ENCODE results near the gene ESR2. TPM values are rescaled to one million over a fixed set of nuclear protein-coding genes. Genes with fewer than 3 reads are reported as not detected.
A peak's percentile ranks its signal among the peaks of the same experiment; 100 is the strongest.

The ESR2 gene
- total RNA-seq, 2 experiments from 2014 or later = 0.26 to 0.32 TPM

DNA sequence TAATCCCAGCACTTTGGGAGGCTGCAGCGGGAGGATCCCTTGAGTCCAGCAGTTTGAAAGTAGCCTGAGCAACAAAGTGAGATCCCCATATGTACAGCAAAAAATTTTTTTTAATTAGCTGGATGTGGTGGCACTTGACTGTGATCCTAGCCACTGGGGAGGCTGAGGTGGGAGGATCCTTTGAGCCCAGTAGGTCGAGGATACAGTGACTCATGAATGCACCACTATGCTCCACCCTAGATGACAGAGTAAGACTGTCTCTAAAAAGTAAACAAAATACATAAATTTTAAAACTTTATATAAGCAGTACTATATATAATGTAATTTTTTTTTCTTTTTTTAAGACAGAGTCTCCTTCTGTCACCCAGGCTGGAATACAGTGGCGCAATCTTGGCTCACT, 115.4 kb downstream of the ESR2 start:
- CTCF ChIA-PET = interaction anchor here (0.6 kb wide), 1 partner anchor 610 kb away, joined by 3 read pairs; no protein-coding TSS in a partner anchor
- Mint-ChIP-seq H3K36me3 (ENCODE audit: low read depth) (peaks cover 25% of the 10 kb centered on the region), H3K4me3 (no peak overlapping the region), H3K27me3 (no peaks in the 10 kb centered on the region), H3K4me1 (peaks cover 26% of the 10 kb centered on the region), H3K9me3 (ENCODE audit: low read depth) (no peaks in the 10 kb centered on the region), H3K27ac (no peak overlapping the region)
- POLR2A ChIA-PET = no interaction called here
- DNase-seq (no peak), ATAC-seq (peak; percentile 59)
- intact Hi-C loops (cut with DNase I, micrococcal nuclease) = no loop called here

- Mint-ChIP-seq H3K9me3 (ENCODE audit: low read depth) (no peaks in the 10 kb centered on the region), H3K4me1 (peaks cover 26% of the 10 kb centered on the region), H3K27ac (peak overlapping the region; percentile 87), H3K36me3 (ENCODE audit: low read depth) (peaks cover 18% of the 10 kb centered on the region), H3K27me3 (no peaks in the 10 kb centered on the region), H3K4me3 (no peak overlapping the region)
- DNase-seq (no peak), ATAC-seq (peak; percentile 70)
- ChIA-PET CTCF (no interaction called here), POLR2A (no interaction called here)
- intact Hi-C loops (cut with DNase I, micrococcal nuclease) = no loop called here
Measured at GRCh38 chr14:64176330-64176729, 117.8 kb downstream of the ESR2 start.

DNA sequence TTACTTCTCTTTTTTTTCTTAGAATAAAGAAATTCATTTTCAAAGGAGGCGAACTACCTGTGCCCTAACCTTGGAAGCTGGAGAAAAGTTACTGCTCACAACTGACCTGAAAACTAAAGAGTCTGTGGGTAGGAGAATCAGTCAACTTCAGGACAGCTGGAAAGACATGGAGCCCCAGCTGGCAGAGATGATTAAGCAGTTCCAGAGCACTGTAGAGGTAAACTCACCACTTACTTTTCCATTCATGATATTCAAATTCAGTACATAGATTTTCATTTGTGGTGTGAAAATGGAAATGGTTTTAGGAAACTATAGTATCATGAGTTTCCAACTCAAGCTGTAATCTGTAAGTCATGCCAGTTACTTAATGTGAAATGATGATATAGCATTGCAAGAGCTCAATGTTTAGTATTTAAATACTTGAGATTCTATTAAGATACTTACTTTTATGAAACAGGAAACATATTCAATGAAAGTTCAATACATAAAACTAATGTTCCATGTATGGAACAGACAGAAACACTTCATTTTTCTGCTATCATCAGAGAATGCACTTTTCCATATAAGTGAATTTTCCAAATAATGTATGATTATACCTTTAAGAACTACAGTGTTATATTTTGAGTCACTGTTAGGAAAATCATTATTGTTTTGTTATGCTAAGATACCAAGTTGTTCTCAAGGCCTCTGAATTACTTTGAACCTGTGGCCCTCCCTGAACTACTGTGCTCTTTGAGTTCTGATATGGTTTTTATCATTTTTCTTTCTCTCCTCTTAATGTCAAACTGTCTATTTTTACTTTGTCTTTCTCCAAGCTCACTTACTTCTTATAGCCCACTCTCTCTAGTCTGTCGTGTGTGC, 119.0 kb downstream of the ESR2 start:
- POLR2A ChIA-PET = interaction anchor here (0.6 kb wide), 2 partner anchors 92 to 162 kb away, joined by 3 read pairs; no protein-coding TSS in a partner anchor
- intact Hi-C loops (cut with DNase I, micrococcal nuclease) = no loop called here

GRCh38 chr14:64170181-64170580, 124.0 kb downstream of the ESR2 start:
- DNase-seq (no peak), ATAC-seq (no peak)
- POLR2A ChIA-PET = no interaction called here
- Mint-ChIP-seq H3K27ac (no peak overlapping the region), H3K4me1 (peaks cover 7% of the 10 kb centered on the region), H3K4me3 (no peak overlapping the region), H3K36me3 (ENCODE audit: low read depth) (peaks cover 9% of the 10 kb centered on the region), H3K9me3 (ENCODE audit: low read depth) (no peaks in the 10 kb centered on the region), H3K27me3 (no peaks in the 10 kb centered on the region)
- CTCF ChIA-PET = interaction anchor here (1.1 kb wide), 1 partner anchor 10 kb away, joined by 4 read pairs; no protein-coding TSS in a partner anchor
- intact Hi-C loops (cut with DNase I, micrococcal nuclease) = no loop called here

More for the DNA sequence above, 119.0 kb downstream of the ESR2 start:
- Mint-ChIP-seq H3K27me3 (no peaks in the 10 kb centered on the region), H3K4me1 (peaks cover 26% of the 10 kb centered on the region), H3K36me3 (ENCODE audit: low read depth) (peaks cover 14% of the 10 kb centered on the region), H3K27ac (peak overlapping the region; percentile 33), H3K9me3 (ENCODE audit: low read depth) (no peaks in the 10 kb centered on the region), H3K4me3 (no peak overlapping the region)
- ATAC-seq (peak; percentile 76), DNase-seq (peak; percentile 41)
- CTCF ChIA-PET = interaction anchor here (1.5 kb wide), 1 partner anchor 129 kb away, joined by 11 read pairs; no protein-coding TSS in a partner anchor

DNA sequence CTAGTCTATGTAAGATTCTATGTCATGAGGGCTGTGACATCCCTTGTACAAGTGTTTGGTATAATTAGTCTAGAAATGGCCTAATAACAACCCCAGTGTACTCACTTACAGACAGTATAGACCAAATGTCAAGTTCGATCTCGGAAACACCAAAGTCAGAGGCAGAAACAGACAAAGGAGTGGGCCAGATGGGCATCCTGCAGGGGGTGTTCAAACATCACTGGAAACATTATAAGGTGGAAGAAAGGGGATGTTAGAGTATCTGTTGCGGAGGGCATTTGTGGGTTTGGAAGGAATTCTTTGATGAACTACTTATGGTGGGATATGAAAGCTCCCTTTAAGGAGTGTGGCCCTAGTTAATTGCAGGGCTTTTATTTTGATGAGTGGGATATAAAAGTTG, 134.6 kb downstream of the ESR2 start:
- H3K36me3 Mint-ChIP-seq (ENCODE audit: low read depth) = peaks cover 7% of the 10 kb centered on the region
- H3K4me3 Mint-ChIP-seq = no peak overlapping the region
- no peak for ATAC-seq
- no peaks in the 10 kb centered on the region for H3K27me3 Mint-ChIP-seq
- H3K9me3 Mint-ChIP-seq (ENCODE audit: low read depth) = no peaks in the 10 kb centered on the region
- POLR2A ChIA-PET = no interaction called here
- no peaks in the 10 kb centered on the region for H3K4me1 Mint-ChIP-seq
- H3K27ac Mint-ChIP-seq = no peak overlapping the region
- CTCF ChIA-PET = interaction anchor here (1.2 kb wide), 1 partner anchor 10 kb away, joined by 4 read pairs; no protein-coding TSS in a partner anchor
- intact Hi-C loops (cut with DNase I, micrococcal nuclease) = no loop called here
- DNase-seq = no peak

- ChIA-PET CTCF (no interaction called here), POLR2A (no interaction called here)
- intact Hi-C loops (cut with DNase I, micrococcal nuclease) = no loop called here
- Mint-ChIP-seq H3K27ac (no peak overlapping the region), H3K4me3 (no peak overlapping the region), H3K9me3 (ENCODE audit: low read depth) (no peaks in the 10 kb centered on the region), H3K4me1 (no peaks in the 10 kb centered on the region), H3K36me3 (ENCODE audit: low read depth) (peaks cover 5% of the 10 kb centered on the region), H3K27me3 (no peaks in the 10 kb centered on the region)
- DNase-seq = no peak
- no peak for ATAC-seq
Measured at GRCh38 chr14:64158608-64159007, 135.6 kb downstream of the ESR2 start.

DNA sequence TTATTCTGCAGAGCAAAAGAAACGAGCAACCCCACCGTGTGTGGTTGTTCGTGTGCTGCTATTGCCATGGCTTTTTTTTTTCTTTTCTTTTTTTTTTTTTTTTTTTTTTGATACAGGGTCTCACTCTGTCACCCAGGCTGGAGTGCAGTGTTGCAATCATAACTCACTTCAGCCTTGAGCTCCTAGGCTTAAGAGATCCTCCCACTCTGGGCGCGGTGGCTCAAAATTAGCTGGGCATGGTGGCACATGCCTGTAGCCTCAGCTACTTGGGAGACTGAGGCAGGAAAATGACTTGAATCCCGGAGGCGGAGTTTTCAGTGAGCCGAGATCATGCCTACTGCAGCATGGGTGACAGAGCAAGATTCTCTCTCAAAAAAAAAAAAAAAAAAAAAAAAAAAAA, 144.2 kb downstream of the ESR2 start:
- intact Hi-C loops (cut with DNase I, micrococcal nuclease) = no loop called here
- no peak overlapping the region for H3K27ac Mint-ChIP-seq
- ChIA-PET POLR2A (no interaction called here), CTCF (interaction anchor here (1.1 kb wide), 1 partner anchor 154 kb away, joined by 3 read pairs; no protein-coding TSS in a partner anchor)
- no peak overlapping the region for H3K4me3 Mint-ChIP-seq
- no peaks in the 10 kb centered on the region for H3K9me3 Mint-ChIP-seq (ENCODE audit: low read depth)
- no peaks in the 10 kb centered on the region for H3K4me1 Mint-ChIP-seq
- H3K27me3 Mint-ChIP-seq = no peaks in the 10 kb centered on the region
- peaks cover 18% of the 10 kb centered on the region for H3K36me3 Mint-ChIP-seq (ENCODE audit: low read depth)
- ATAC-seq (no peak), DNase-seq (no peak)

DNA sequence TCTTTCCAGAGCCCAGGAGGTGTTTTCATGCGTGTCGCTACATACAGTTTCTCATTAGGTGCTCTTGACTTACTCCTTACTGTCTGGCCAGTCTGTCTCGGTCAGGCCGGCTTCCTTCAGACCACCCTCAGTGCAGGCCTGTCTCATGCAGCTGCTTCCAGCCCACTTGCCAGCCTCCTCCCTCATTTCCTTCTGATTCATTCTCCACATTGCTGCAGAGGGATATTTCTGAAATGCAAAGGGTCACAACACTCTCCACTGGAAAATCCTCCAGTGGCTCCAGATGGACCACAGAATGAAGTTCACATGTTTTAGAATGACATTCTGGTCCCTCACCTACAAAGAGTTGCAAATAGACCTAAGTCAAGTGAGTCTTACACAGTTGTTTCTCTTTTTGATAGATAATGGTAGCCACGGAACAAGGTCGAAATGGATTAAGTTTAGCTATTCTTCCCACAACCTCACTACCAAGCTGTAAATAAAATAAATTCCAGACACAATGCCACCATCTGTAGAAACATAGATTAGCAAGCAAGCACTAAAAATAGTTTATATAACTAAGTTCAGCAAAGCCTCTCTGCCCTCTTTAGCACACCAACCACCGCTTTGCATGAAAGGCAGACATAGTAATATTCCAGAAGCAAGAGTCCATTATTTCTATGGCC, 146.9 kb downstream of the ESR2 start:
- no peak for DNase-seq
- Mint-ChIP-seq H3K4me3 (no peak overlapping the region), H3K36me3 (ENCODE audit: low read depth) (peaks cover 17% of the 10 kb centered on the region), H3K9me3 (ENCODE audit: low read depth) (no peaks in the 10 kb centered on the region), H3K4me1 (no peaks in the 10 kb centered on the region), H3K27me3 (no peaks in the 10 kb centered on the region), H3K27ac (no peak overlapping the region)
- ATAC-seq = no peak
- ChIA-PET POLR2A (no interaction called here), CTCF (no interaction called here)
- intact Hi-C loops (cut with DNase I, micrococcal nuclease) = no loop called here

DNA sequence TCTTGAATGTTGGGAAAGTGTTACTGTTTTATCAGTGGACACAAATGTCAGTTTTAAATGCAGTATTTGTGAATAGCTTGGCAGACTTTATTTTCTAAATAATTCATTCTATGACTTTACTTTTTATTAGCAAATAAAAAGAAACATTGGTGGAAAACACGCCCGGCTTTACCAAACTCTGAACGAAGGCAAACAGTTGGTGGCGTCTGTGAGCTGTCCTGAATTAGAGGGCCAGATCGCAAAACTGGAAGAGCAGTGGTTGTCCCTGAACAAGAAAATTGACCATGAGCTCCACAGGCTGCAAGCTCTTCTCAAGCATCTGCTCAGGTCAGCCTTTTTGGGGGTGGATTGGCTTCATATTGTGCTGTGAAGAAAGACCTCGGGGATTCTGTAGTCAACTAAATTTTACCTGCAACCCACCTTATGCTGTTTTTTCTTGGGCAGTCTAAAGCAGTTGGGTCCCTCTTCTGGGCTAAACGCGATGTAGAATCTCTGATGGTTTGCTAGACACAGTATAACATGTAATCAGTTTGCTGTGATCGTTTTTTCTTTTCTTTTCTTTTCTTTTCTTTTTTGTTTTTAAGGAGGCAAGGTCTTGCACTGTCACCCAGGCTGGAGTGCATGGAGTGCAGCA, 156.4 kb downstream of the ESR2 start:
- Mint-ChIP-seq H3K36me3 (ENCODE audit: low read depth) (peaks cover 11% of the 10 kb centered on the region), H3K4me3 (no peak overlapping the region), H3K4me1 (no peaks in the 10 kb centered on the region), H3K9me3 (ENCODE audit: low read depth) (no peaks in the 10 kb centered on the region), H3K27ac (no peak overlapping the region), H3K27me3 (no peaks in the 10 kb centered on the region)
- intact Hi-C loops (cut with DNase I, micrococcal nuclease) = loop anchor here in 1 of 2 experiments (5.0 kb wide), 1 partner anchor 155 kb away; the partner anchor contains the start of gene ESR2
- POLR2A ChIA-PET = no interaction called here
- DNase-seq = peak; percentile 17
- CTCF ChIA-PET = interaction anchor here (0.9 to 1.0 kb wide), 2 partner anchors 158 to 166 kb away, joined by 3 read pairs; no protein-coding TSS in a partner anchor
- no peak for ATAC-seq

GRCh38 chr14:64126548-64126947, 167.6 kb downstream of the ESR2 start:
- H3K9me3 Mint-ChIP-seq (ENCODE audit: low read depth) = no peaks in the 10 kb centered on the region
- H3K4me1 Mint-ChIP-seq = peaks cover 5% of the 10 kb centered on the region
- H3K27ac Mint-ChIP-seq = no peak overlapping the region
- no peak overlapping the region for H3K4me3 Mint-ChIP-seq
- DNase-seq (no peak), ATAC-seq (no peak)
- H3K36me3 Mint-ChIP-seq (ENCODE audit: low read depth) = peaks cover 37% of the 10 kb centered on the region
- ChIA-PET POLR2A (no interaction called here), CTCF (interaction anchor here (1.0 kb wide), 1 partner anchor 25 kb away, joined by 3 read pairs; no protein-coding TSS in a partner anchor)
- intact Hi-C loops (cut with DNase I, micrococcal nuclease) = loop anchor here in 1 of 2 experiments (10.0 kb wide), 1 partner anchor 168 kb away; the partner anchor contains the start of gene ESR2
- no peaks in the 10 kb centered on the region for H3K27me3 Mint-ChIP-seq

- no peaks in the 10 kb centered on the region for H3K27me3 Mint-ChIP-seq
- POLR2A ChIA-PET = no interaction called here
- DNase-seq (no peak), ATAC-seq (no peak)
- H3K9me3 Mint-ChIP-seq (ENCODE audit: low read depth) = no peaks in the 10 kb centered on the region
- H3K4me1 Mint-ChIP-seq = peaks cover 5% of the 10 kb centered on the region
- no peak overlapping the region for H3K4me3 Mint-ChIP-seq
- peaks cover 37% of the 10 kb centered on the region for H3K36me3 Mint-ChIP-seq (ENCODE audit: low read depth)
- intact Hi-C loops (cut with DNase I, micrococcal nuclease) = loop anchor here in 1 of 2 experiments (10.0 kb wide), 1 partner anchor 170 kb away; the partner anchor contains the start of gene ESR2
- CTCF ChIA-PET = interaction anchor here (0.8 kb wide), 1 partner anchor 13 kb away, joined by 3 read pairs; no protein-coding TSS in a partner anchor
- H3K27ac Mint-ChIP-seq = no peak overlapping the region
Measured at GRCh38 chr14:64125270-64125669, 168.9 kb downstream of the ESR2 start.

Data from activated CD4-positive, alpha-beta T cell treated with anti-CD3 and anti-CD28 coated beads for 36 hours (primary cell).